ENCODE results near the gene NAA10.

GRCh38 chrX:153933748-153934147, 1.1 kb downstream of the NAA10 start:
- no peak for TF ChIP-seq CTCF (IDR thresholded peaks at IDR 0.05)
- TF ChIP-seq SIN3A (IDR thresholded peaks at IDR 0.05; ENCODE audit: borderline replicate concordance, insufficient read depth, low read depth, low read length) = no peak

Measured in Panc1 (cell line).